GM12875 (cell line): ENCODE data around the gene RPS15A.
"Not testable (repeated sequence)": the region's sequence is repeated elsewhere in the genome, so short reads cannot be mapped to it uniquely, and the experiment has no call there.

Source experiments
- H3K4me3 ChIP-seq: one replicate; pipeline ENCODE4 v1.5.1; 2011; ENCODE audit warnings: low read depth, low read length, control low read depth
- TF ChIP-seq, protein P1 (sequence below): IDR thresholded peaks from 2 replicates; pipeline ENCODE4 v1.5.1; 2011; ENCODE audit warnings: low read depth, mild to moderate bottlenecking, control low read depth, inconsistent platforms, low read length, moderate library complexity, borderline replicate concordance; ENCODE audit not compliant: insufficient read depth

The RPS15A gene

DNA sequence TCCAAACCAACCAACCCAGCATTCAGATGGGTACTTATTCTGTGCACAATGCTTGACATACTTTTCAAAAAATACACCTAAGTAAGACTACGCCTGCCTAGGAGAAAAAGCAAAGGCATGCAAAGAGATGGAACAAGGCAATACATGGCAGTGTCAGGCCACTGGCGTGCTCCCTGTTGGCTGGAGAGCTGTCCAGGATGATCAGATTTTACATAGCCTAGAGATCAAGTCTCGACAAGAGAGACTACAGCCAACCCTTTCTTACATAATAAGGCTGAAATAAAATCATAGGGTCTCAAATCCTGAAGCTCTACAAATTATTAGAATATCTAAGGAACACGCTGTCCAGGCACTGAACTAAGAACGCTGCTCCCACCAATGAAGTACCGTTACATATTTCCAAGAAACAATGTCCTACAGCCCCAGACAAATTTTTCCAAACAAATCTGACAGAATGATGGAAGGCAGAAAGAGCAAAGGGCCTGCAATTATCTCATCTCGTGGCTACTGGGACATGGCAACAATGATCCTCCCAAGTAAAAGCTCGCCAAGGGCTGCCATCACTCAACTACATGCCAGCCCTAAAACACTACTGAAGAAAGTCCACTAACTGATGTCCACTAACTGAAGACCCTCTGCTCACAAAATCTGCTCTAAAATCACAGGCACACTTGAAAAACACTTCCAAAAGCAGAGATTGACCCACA is 5.1 kb downstream of the RPS15A start:
- TF ChIP-seq, protein P1, sequence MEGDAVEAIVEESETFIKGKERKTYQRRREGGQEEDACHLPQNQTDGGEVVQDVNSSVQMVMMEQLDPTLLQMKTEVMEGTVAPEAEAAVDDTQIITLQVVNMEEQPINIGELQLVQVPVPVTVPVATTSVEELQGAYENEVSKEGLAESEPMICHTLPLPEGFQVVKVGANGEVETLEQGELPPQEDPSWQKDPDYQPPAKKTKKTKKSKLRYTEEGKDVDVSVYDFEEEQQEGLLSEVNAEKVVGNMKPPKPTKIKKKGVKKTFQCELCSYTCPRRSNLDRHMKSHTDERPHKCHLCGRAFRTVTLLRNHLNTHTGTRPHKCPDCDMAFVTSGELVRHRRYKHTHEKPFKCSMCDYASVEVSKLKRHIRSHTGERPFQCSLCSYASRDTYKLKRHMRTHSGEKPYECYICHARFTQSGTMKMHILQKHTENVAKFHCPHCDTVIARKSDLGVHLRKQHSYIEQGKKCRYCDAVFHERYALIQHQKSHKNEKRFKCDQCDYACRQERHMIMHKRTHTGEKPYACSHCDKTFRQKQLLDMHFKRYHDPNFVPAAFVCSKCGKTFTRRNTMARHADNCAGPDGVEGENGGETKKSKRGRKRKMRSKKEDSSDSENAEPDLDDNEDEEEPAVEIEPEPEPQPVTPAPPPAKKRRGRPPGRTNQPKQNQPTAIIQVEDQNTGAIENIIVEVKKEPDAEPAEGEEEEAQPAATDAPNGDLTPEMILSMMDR = no peak
- no peak overlapping the region for H3K4me3 ChIP-seq

DNA sequence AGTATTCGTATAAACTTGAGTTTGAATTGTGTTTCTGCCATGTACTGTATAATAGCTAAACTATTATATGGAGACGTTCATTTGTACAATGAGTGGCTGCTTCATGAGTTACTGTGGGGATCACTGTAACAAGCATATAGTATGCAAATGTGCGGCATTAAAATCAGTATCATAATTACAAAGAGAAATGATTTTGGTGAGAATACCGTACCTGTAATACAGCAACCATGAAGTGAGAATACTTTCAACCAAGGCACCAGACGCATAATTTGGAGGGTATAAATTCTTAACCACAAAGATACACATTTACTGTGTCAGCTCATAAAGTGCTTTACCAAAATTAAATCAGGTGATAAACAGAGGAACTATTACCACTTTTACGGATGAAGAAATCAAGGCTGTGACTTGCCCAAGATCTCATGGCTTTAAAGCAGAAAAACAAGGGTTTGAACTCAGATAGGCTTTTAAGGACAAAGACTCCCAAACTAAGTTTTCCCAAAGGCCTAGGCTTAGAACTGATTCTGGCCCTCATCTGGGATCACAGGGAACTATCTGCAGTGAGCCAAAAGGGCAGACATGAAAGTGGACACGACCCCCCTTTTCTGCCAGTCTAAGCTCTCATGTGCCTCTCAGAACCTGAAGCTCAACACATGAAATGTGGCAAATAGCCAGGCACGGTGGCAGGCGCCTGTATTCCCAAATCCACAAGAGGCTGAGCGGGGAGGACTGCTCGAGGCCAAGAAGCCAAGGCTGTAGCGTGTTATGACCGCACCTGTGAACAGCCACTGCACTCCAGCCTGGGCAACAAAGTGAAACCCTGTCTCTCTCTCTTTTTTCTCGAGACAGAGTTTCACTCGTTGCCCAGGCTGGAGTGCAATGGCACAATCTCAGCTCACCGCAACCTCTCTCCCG is 6.4 kb downstream of the RPS15A start:
- TF ChIP-seq, protein P1 = no peak

DNA sequence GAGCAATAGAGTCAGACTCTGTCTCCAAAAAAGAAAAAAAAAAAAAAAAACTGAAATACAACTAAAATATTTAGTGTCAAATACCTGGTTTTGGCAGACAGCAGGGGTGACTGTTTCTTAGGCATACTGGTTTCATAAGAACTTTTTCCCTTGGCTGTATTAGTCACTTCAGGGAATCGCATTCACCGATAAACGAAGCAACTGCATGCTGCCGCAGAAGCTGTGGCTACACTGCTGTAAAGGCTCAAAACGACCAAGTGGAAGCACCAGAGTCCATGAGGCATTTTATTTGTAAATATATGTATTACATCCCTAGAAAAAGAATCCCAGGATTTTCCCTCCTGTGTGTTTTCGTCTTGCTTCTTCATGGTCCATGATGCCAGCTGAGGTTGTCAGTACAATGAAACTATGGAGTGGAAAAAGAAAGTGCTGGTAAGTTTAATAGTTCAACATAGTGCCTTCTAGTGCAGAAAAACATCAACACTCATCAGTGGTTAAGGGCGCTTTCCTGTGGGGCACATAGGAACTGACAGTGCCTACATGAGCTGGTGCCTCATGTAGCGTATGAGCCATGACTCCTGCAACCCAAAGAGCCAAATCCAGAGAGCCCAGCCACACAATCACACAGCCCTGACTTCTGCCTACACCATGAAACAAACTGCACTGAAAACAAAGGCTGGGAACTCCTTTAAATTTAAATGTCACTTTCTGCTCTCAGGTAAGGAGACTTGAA is 7.3 kb downstream of the RPS15A start:
- TF ChIP-seq, protein P1 = no peak
- no peak overlapping the region for H3K4me3 ChIP-seq

More for the DNA sequence above, 6.4 kb downstream of the RPS15A start:
- no peak overlapping the region for H3K4me3 ChIP-seq

DNA sequence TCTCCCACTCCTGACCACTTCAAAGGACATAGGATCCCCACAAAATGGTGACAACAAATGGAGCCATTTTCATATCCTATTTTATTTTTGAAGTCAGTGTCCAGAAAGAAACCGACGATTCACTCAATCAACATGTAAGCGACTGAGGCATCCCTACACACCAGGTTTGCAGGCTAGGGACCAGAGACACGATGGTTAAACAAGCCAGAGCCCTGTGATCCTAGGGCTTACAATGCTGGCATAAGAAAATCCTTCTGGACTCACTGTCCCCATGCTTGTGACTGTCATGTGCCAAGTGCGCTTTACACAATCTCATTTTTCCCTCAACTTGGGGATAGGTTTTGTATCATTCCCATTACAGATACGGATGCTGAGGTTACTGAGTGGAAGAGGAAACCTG is 8.9 kb downstream of the RPS15A start:
- not testable (repeated sequence) for H3K4me3 ChIP-seq

DNA sequence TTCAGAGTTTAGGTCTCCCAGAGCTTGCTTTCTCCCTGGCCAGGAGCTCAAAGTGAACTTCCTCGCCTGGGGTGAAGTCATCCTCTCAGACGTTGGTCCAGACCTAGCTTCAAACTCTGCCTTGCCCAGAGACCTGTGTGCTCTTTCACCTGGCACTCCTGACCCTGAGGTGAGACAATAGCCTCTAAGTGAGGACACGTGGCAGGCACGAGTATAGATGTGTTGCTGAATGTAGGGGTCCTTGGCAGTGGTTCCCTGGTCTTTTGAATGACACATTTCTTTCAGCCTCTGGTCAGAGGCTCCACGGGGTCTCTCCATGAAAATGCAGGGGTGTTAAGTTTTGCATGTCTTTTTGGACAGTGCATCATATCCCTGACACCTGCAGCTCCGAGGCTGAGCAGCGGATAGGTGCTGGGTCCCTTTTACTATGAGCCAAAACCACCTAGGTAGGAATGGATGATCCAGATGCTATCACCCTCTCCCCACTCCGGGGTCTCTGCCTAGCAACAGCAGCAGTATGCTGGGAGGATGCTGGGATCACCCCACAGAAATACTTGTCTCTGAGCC is 9.6 kb downstream of the RPS15A start:
- not testable (repeated sequence) for H3K4me3 ChIP-seq

DNA sequence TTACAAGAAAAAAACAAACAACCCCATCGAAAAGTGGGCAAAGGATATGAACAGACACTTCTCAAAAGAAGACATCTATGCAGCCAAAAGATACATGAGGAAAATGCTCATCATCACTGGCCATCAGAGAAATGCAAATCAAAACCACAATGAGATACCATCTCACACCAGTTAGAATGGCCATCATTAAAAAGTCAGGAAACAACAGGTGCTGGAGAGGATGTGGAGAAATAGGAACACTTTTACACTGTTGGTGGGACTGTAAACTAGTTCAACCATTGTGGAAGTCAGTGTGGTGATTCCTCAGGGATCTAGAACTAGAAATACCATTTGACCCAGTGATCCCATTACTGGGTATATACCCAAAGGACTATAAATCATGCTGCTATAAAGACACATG is 12.5 kb downstream of the RPS15A start:
- not testable (repeated sequence) for H3K4me3 ChIP-seq

DNA sequence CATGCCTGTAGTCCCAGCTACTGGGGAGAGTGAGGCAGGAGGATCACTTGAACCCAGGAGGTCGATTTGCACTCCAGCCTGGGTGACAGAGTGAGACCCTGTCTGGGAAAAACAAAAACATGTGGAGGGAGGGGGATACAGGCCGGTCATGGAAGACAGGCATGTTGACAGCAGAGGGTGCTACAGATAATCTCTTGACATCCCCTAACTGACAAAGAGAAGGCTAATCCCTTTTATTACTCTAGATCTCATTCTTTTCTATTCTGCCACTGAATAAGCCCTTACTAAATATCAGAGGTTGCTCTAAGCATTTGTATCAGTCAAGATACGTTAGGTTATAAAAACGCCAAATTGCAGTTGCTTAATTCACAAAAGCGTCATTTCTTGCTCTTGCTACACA is 13.8 kb downstream of the RPS15A start:
- not testable (repeated sequence) for H3K4me3 ChIP-seq

DNA sequence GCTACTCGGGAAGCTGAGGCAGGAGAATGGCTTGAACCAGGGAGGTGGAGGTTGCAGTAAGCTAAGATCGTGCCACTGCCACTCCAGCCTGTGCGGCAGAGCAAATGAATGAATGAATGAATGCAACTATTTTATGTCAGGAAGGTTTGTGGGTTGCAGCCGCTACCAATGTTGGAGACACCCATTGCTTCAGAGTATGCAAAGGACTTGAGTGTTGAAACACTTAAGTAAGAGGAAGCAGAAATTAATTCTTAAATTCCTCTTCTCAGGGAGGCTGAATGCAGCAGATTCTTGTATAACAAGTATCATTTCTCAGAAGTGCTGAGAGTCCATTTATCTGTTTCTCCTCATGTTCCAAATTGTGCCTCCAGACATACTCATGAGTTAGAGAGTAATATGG is 15.5 kb downstream of the RPS15A start:
- H3K4me3 ChIP-seq = not testable (repeated sequence)

DNA sequence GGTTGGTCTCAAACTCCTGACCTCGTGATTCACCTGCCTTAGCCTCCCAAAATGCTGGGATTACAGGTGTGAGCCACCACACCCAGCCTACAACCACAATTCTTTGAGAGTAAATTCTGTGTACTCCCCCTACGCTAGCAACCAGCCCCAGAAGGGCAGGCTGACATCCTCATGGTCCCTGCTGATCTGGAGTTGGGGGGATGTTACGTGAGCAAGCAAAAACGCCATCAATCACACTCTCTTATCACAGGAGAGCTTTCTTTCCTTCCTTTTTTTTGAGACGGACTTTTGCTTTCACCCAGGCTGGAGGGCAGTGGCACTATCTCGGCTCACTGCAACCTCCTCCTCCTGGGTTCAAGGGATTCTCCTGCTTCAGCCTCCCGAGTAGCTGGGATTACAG is 18.0 kb downstream of the RPS15A start:
- H3K4me3 ChIP-seq = not testable (repeated sequence)

DNA sequence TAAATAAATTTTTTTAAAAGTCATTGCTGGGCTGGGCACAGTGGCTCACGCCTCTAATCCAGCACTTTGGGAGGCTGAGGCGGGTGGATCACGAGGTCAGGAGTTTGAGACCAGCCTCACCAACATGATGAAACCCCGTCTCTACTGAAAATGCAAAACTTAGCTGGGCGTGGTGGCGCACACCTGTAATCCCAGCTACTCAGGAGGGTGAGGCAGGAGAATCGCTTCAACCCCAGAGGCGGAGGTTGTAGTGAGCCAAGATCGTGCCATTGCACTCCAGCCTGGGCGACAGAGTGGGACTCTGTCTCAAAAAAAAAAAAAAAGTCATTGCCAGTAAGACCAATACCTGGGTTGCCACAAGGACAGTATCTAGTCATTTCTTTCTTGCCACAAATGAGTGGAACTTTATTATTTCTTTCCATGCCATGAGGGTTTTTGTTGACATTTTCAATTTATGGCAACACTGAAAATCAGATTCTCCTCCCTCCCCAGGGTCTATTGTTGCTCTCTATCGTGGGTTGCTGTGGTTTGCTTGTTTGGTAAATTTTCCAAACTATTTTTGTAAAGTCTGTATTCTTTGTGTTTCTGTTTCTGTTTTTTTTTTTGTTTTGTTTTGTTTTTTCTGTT is 19.7 kb downstream of the RPS15A start:
- H3K4me3 ChIP-seq = not testable (repeated sequence)

DNA sequence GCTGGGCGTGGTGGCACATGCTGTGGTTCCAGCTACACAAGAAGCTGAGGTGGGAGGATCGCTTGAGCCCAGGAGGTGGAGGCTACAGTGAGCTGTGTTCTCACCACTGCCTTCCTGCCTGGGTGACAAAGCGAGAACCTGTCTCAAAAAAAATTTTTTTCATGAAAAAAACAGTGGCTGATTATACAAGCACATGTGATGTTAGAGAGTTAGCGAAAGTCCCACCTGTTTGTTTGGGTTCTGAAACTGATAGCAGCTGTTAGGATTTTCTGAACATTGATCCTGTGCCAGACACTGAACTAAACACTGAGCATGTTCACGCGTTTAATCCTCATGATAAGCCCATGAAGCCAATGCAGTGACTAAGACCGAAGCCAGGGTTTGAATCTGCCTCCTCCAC is 22.9 kb downstream of the RPS15A start:
- H3K4me3 ChIP-seq = not testable (repeated sequence)

DNA sequence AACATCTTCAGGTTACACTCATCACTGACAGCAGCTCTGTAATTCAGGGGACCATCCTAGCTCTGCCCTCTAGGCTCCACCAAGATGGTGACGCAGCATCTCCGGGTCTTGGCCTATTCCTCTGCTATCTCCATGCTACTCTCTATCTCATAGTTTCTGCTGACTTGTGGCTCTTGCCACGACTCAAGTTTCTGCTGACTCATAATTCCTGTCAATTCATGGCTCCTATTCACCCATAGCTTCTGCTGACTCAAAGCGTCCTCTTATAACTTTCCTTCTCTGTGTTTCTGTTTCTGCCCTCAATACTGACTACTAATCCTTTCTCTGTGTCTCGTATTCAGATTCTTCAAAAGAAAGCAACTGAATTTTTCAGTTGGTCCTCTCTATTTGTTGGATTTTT is 27.4 kb downstream of the RPS15A start:
- H3K4me3 ChIP-seq = not testable (repeated sequence)
